CD4-positive, alpha-beta T cell (primary cell): ENCODE results near the gene SEPTIN8. TPM values are rescaled to one million over a fixed set of nuclear protein-coding genes. Genes with fewer than 3 reads are reported as not detected.

Experiments used
- ATAC-seq: fragments of 200-7000 bp; cut with Tn5 transposase; one replicate; pipeline ENCODE4 v1.10.0; 2022; ENCODE audit warnings: mild to moderate bottlenecking; ENCODE audit not compliant: poor library complexity
- CTCF ChIA-PET: fragments of 350-600 bp; sonication (Branson Sonifier 250); formaldehyde crosslinking; loops from one replicate; lab custom pipeline; 2021; ENCODE audit warnings: antibody characterized with exemption, inconsistent platforms; lab: Charles Lee
- POLR2A ChIA-PET: fragments of 350-600 bp; sonication (Branson Sonifier 250); formaldehyde crosslinking; loops from one replicate; lab custom pipeline; 2021; ENCODE audit warnings: antibody characterized with exemption, inconsistent platforms; lab: Charles Lee
- DNase-seq, 14 experiments: peaks; one replicate each; pipeline ENCODE4 v3.0.0-alpha.2; 2013 to 2020; ENCODE audit warnings: mixed read lengths in 2 of 14
- H3K27ac ChIP-seq, 2 donors: one replicate each; pipeline versions ENCODE4 v1.5.1 to v1.7.0; 2013; ENCODE audit warnings: low read length in 2 of 2, low read depth in 1 of 2, mild to moderate bottlenecking in 1 of 2
- H3K27me3 ChIP-seq, 2 experiments: 1 replicate in 1 of 2; 2 replicates in 1 of 2; pipeline versions ENCODE4 v1.6.1 to v1.7.0; 2013; ENCODE audit warnings: low read length in 2 of 2, control low read depth in 1 of 2, mild to moderate bottlenecking in 1 of 2, moderate library complexity in 1 of 2; ENCODE audit not compliant: insufficient read depth in 2 of 2, control insufficient read depth in 1 of 2
- H3K36me3 ChIP-seq: one replicate; pipeline ENCODE4 v1.6.1; 2013; ENCODE audit warnings: low read length, control low read depth; ENCODE audit not compliant: insufficient read depth
- H3K4me1 ChIP-seq: one replicate; pipeline ENCODE4 v1.6.1; 2013; ENCODE audit warnings: low read length, control low read depth; ENCODE audit not compliant: insufficient read depth
- H3K4me3 ChIP-seq: one replicate; pipeline ENCODE4 v1.5.1; 2013; ENCODE audit warnings: mild to moderate bottlenecking, low read length, moderate library complexity
- H3K9me3 ChIP-seq, 2 experiments: 1 replicate in 1 of 2; 2 replicates in 1 of 2; pipeline versions ENCODE4 v1.6.1 to v1.7.0; 2013; ENCODE audit warnings: low read length in 2 of 2, mild to moderate bottlenecking in 2 of 2, control low read depth in 1 of 2, moderate library complexity in 1 of 2; ENCODE audit not compliant: control insufficient read depth in 1 of 2, insufficient read depth in 1 of 2
- H3K27ac Mint-ChIP-seq: one replicate; pipeline ENCODE4 v1.8.0; 2020; ENCODE audit warnings: mixed read lengths
- H3K27me3 Mint-ChIP-seq: one replicate; pipeline ENCODE4 v1.8.0; 2021; ENCODE audit warnings: mixed read lengths
- H3K36me3 Mint-ChIP-seq: one replicate; pipeline ENCODE4 v1.8.0; 2021; ENCODE audit warnings: low read depth, mixed read lengths
- H3K4me1 Mint-ChIP-seq: one replicate; pipeline ENCODE4 v1.8.0; 2021; ENCODE audit warnings: low read depth, mixed read lengths
- H3K4me3 Mint-ChIP-seq: one replicate; pipeline ENCODE4 v1.8.0; 2020; ENCODE audit warnings: mild to moderate bottlenecking, mixed read lengths
- H3K9me3 Mint-ChIP-seq: one replicate; pipeline ENCODE4 v1.8.0; 2020; ENCODE audit warnings: mixed read lengths
- CTCF ChIP-seq: fragments of 200-600 bp; IDR thresholded peaks from one replicate; pipeline ENCODE4 v1.8.0; 2022; ENCODE audit warnings: antibody characterized with exemption, mild to moderate bottlenecking
- intact Hi-C, 2 experiments: fragments of 100-400 bp; cut with DNase I in 1 of 2; cut with micrococcal nuclease in 1 of 2; formaldehyde crosslinking; loops; one replicate each; pipeline versions ENCODE4 v1.15.1 to v1.9.0; 2023 to 2025; cut with DNase I, micrococcal nuclease
- polyA plus RNA-seq, 2 donors: library from polyadenylated mRNA; unstranded; fragments of 120-200 nt; gene quantifications; one replicate each; pipeline ENCODE4 v1.2.1, GENCODE V29; 2013
- total RNA-seq, 174 experiments: library from RNA in 2 of 174; stranded (reverse) in 2 of 174; gene quantifications; one replicate each; pipeline ENCODE4 v1.2.3 and lab custom pipeline; 2021 to 2026

Gene SEPTIN8
- total RNA-seq (1 to 10 TPM; 4.4 to 5.3 TPM), total RNA-seq (lab: John Stamatoyannopoulos, UW) (3.4 to 48.4 (median 13.9) reads per million in 172 experiments)
- 8.1 TPM for polyA plus RNA-seq (2013, experiment 1 of 2)
- polyA plus RNA-seq (2013, experiment 2 of 2) = 11.6 TPM

GRCh38 chr5:132777209-132778069, at the start of gene SEPTIN8:
TSS of gene SEPTIN8 (minus strand) at chr5:132777239. CDS start at chr5:132777137, 102 bp downstream.
- ChIA-PET POLR2A (interaction anchor here (0.8 to 2.1 kb wide), 4 partner anchors 9 to 40 kb away, joined by 4 to 14 read pairs (median 7); partner anchors contain the start of genes CCNI2 and KIF3A), CTCF (interaction anchor here (0.7 to 0.9 kb wide), 2 partner anchors 8 to 30 kb away, joined by 3 read pairs; partner anchors contain the start of gene CCNI2)
- Histone ChIP-seq H3K4me1 (peaks cover 23% of the 10 kb centered on the region), H3K4me3 (peak within 1 kb of the TSS; percentile 82), H3K27me3 (peaks cover 10 to 22% of the 10 kb centered on the region in 2 experiments), H3K27ac (no peak within 1 kb of the TSS), H3K9me3 (no peaks in the 10 kb centered on the region), H3K36me3 (no peaks in the 10 kb centered on the region)
- Mint-ChIP-seq H3K27me3 (peaks cover 48% of the 10 kb centered on the region), H3K4me3 (peak within 1 kb of the TSS; percentile 87), H3K27ac (peak within 1 kb of the TSS; percentile 22), H3K36me3 (no peaks in the 10 kb centered on the region), H3K9me3 (no peaks in the 10 kb centered on the region), H3K4me1 (peaks cover 25% of the 10 kb centered on the region)
- DNase-seq = peak in 9 of 14 experiments; percentile 10 to 74 (median 37)
- ATAC-seq = peak; percentile 69
- no peak for TF ChIP-seq CTCF
- intact Hi-C loops = no loop called here

- no peak overlapping the region for H3K4me3 ChIP-seq
- Mint-ChIP-seq H3K27ac (no peak overlapping the region), H3K27me3 (peaks cover 77% of the 10 kb centered on the region), H3K4me1 (peaks cover 17% of the 10 kb centered on the region), H3K36me3 (no peaks in the 10 kb centered on the region), H3K9me3 (no peaks in the 10 kb centered on the region), H3K4me3 (peak overlapping the region; percentile 34)
- no peaks in the 10 kb centered on the region for H3K36me3 ChIP-seq
- intact Hi-C loops = no loop called here
- ChIA-PET POLR2A (no interaction called here), CTCF (interaction anchor here (1.5 kb wide), 1 partner anchor 11 kb away, joined by 4 read pairs; no protein-coding TSS in a partner anchor)
- H3K27me3 ChIP-seq = peaks cover 52 to 72% of the 10 kb centered on the region in 2 experiments
- no peak for TF ChIP-seq CTCF
- ATAC-seq (no peak), DNase-seq (no peak)
- peaks cover 28% of the 10 kb centered on the region for H3K4me1 ChIP-seq
- H3K9me3 ChIP-seq = peaks cover 0 to 14% of the 10 kb centered on the region in 2 experiments
- H3K27ac ChIP-seq = no peak overlapping the region
These were observed 49.5 kb upstream of the SEPTIN8 start for GRCh38 chr5:132826424-132827082.

- CTCF ChIA-PET = interaction anchor here (1.5 kb wide), 1 partner anchor 10 kb away, joined by 4 read pairs; no protein-coding TSS in a partner anchor
- POLR2A ChIA-PET = no interaction called here
- DNase-seq = peak in 2 of 14 experiments; percentile 42 to 55
These were observed 48.9 kb upstream of the SEPTIN8 start for GRCh38 chr5:132825834-132826391.

More at GRCh38 chr5:132825834-132826391, 48.9 kb upstream of the SEPTIN8 start:
- Mint-ChIP-seq H3K4me3 (peak overlapping the region; percentile 34), H3K36me3 (no peaks in the 10 kb centered on the region), H3K27ac (no peak overlapping the region), H3K9me3 (no peaks in the 10 kb centered on the region), H3K4me1 (peaks cover 11% of the 10 kb centered on the region), H3K27me3 (peaks cover 74% of the 10 kb centered on the region)
- no peak for TF ChIP-seq CTCF
- Histone ChIP-seq H3K36me3 (no peaks in the 10 kb centered on the region), H3K27ac (no peak overlapping the region), H3K27me3 (peaks cover 48 to 66% of the 10 kb centered on the region in 2 experiments), H3K4me3 (no peak overlapping the region), H3K4me1 (peaks cover 26% of the 10 kb centered on the region), H3K9me3 (peaks cover 0 to 14% of the 10 kb centered on the region in 2 experiments)
- intact Hi-C loops = no loop called here
- no peak for ATAC-seq
